ENCODE data around the gene LCE3D.

- TF ChIP-seq CTCF (conservative IDR thresholded peaks at IDR 0.05; ENCODE audit: low read depth in 2 of 2): no peak
- TF ChIP-seq POLR2AphosphoS5 (IDR thresholded peaks at IDR 0.05; ENCODE audit: low read depth): no peak
- no peak for TF ChIP-seq ETS1 (IDR thresholded peaks at IDR 0.05)
- TF ChIP-seq REST (IDR thresholded peaks at IDR 0.05; ENCODE audit: unreplicated experiment): no peak
- no peak for TF ChIP-seq EZH2 (IDR thresholded peaks at IDR 0.05; ENCODE audit: low read depth, unreplicated experiment)
- TF ChIP-seq ZNF331 (CRISPR knock-in tag; IDR thresholded peaks at IDR 0.05; ENCODE audit: low read depth): no peak
- no peak for TF ChIP-seq CREB1 (CRISPR knock-in tag; IDR thresholded peaks at IDR 0.05; ENCODE audit: low read depth)
- no peak for TF ChIP-seq EZH2phosphoT487 (IDR thresholded peaks at IDR 0.05; ENCODE audit: unreplicated experiment)
- no peak for TF ChIP-seq JUNB (IDR thresholded peaks at IDR 0.05; ENCODE audit: unreplicated experiment)
- no peak for TF ChIP-seq STAT1 (IDR thresholded peaks at IDR 0.05; ENCODE audit: unreplicated experiment)
These were observed 46.4 kb upstream of the LCE3D start for GRCh38 chr1:152626744-152627143.
